ENCODE data around the gene ANKUB1. TPM values are rescaled to one million over a fixed set of nuclear protein-coding genes. Genes with fewer than 3 reads are reported as not detected.

The ANKUB1 gene
- total RNA-seq, 4 donors from 2014 or later, result not detected

- intact Hi-C loops (cut with DNase I), result no loop called here
- no peak overlapping the region for H3K27ac ChIP-seq
- 77 to 86% methylated on average over 3 of the region's 3 CpGs for WGBS, 2 donors
- no peaks in the 10 kb centered on the region for H3K9me3 ChIP-seq
- H3K36me3 ChIP-seq, result no peaks in the 10 kb centered on the region
- TF ChIP-seq POLR2A (IDR thresholded peaks at IDR 0.05) (no peak), CTCF (IDR thresholded peaks at IDR 0.05) (no peak)
- H3K4me1 ChIP-seq, result no peaks in the 10 kb centered on the region
- no peaks in the 10 kb centered on the region for H3K27me3 ChIP-seq
- no peak overlapping the region for H3K4me3 ChIP-seq (replicated peaks in 1 of 3)
- no peak for DNase-seq
Observed at GRCh38 chr3:149790698-149791097, 1.7 kb downstream of the ANKUB1 start.

DNA sequence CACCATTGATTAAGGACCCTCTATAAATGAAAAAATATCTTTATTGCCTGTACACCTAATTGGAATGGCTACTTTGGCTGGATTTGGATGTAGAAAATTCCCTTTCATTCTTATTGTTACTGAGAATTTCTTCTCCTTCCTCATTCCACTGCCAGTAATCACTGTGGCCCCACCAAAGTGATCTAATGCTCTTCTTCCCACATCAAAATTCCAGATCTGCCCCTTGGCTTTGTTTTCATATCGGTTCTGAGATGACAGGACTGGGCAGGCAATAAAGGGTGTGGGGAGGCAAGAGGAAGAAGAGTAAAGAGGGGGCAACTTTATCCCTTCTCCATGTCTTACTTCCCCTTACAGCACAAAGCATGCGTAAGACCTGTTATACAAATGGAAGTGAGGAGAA, 2.1 kb downstream of the ANKUB1 start:
- Histone ChIP-seq H3K4me1 (no peaks in the 10 kb centered on the region), H3K27ac (no peak overlapping the region), H3K27me3 (no peaks in the 10 kb centered on the region), H3K9me3 (no peaks in the 10 kb centered on the region), H3K4me3 (replicated peaks in 1 of 3) (no peak overlapping the region), H3K36me3 (no peaks in the 10 kb centered on the region)
- 80 to 83% methylated on average over 2 of the region's 2 CpGs for WGBS, 2 donors
- no peak for DNase-seq
- intact Hi-C loops (cut with DNase I), result no loop called here
- TF ChIP-seq POLR2A (IDR thresholded peaks at IDR 0.05) (no peak), CTCF (IDR thresholded peaks at IDR 0.05) (no peak)

GRCh38 chr3:149784064-149784704, 8.2 kb downstream of the ANKUB1 start:
- 74 to 85% methylated on average over 5 of the region's 5 CpGs for WGBS, 2 donors
- DNase-seq, result peak in 1 of 2 donors; percentile 8
- Histone ChIP-seq H3K27me3 (no peaks in the 10 kb centered on the region), H3K4me3 (replicated peaks in 1 of 3) (no peak overlapping the region), H3K36me3 (no peaks in the 10 kb centered on the region), H3K4me1 (peaks cover 7 to 20% of the 10 kb centered on the region in 2 donors), H3K27ac (peak overlapping the region; percentile 40 to 64 (median 48)), H3K9me3 (no peaks in the 10 kb centered on the region)
- intact Hi-C loops (cut with DNase I), result no loop called here
- TF ChIP-seq CTCF (IDR thresholded peaks at IDR 0.05) (no peak), POLR2A (IDR thresholded peaks at IDR 0.05) (no peak)

- Histone ChIP-seq H3K4me1 (peaks cover 7 to 20% of the 10 kb centered on the region in 2 donors), H3K27me3 (no peaks in the 10 kb centered on the region), H3K4me3 (replicated peaks in 1 of 3) (no peak overlapping the region), H3K36me3 (no peaks in the 10 kb centered on the region), H3K9me3 (no peaks in the 10 kb centered on the region), H3K27ac (peak overlapping the region; percentile 48 to 64 (median 48))
- intact Hi-C loops (cut with DNase I), result no loop called here
- no peak for TF ChIP-seq POLR2A (IDR thresholded peaks at IDR 0.05)
- no peak for TF ChIP-seq CTCF (IDR thresholded peaks at IDR 0.05)
- no peak for DNase-seq
Observed at GRCh38 chr3:149783576-149783975, 8.8 kb downstream of the ANKUB1 start.

DNA sequence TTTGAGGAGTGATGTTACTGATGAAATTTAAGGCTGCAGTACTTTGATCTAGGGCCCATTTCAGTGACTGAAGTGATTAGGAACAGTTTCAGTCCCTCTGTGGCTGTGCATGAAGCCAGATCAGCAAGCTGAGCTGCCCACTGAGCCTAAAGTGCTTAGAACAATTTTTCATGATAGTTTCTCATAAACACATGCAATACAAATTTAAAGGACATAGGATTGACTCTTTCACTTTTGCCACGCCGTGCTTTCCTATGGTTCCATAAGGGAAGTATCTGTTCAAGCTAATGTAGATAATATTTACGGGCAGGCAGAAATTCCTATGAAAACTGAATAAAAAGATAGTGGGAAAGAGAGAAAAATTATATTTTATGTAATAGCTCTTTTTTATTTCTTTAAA, 10.6 kb downstream of the ANKUB1 start:
- no peak overlapping the region for H3K4me3 ChIP-seq (replicated peaks in 1 of 3)
- no peaks in the 10 kb centered on the region for H3K9me3 ChIP-seq
- intact Hi-C loops (cut with DNase I), result no loop called here
- 92 to 96% methylated on average over 3 of the region's 3 CpGs for WGBS, 2 donors
- H3K27ac ChIP-seq, result no peak overlapping the region
- H3K27me3 ChIP-seq, result no peaks in the 10 kb centered on the region
- no peak for DNase-seq
- peaks cover 7 to 20% of the 10 kb centered on the region in 2 donors for H3K4me1 ChIP-seq
- TF ChIP-seq POLR2A (IDR thresholded peaks at IDR 0.05) (no peak), CTCF (IDR thresholded peaks at IDR 0.05) (no peak)
- H3K36me3 ChIP-seq, result no peaks in the 10 kb centered on the region

Data from thyroid gland (tissue), 4 donors.